ENCODE measurements around the gene WDFY1.

Gene WDFY1

GRCh38 chr2:223929571-223930102 lies 15.5 kb downstream of the WDFY1 start:
- no peak for DNase-seq

- DNase-seq, result no peak
Observed at GRCh38 chr2:223928113-223929006, 16.8 kb downstream of the WDFY1 start.

DNA sequence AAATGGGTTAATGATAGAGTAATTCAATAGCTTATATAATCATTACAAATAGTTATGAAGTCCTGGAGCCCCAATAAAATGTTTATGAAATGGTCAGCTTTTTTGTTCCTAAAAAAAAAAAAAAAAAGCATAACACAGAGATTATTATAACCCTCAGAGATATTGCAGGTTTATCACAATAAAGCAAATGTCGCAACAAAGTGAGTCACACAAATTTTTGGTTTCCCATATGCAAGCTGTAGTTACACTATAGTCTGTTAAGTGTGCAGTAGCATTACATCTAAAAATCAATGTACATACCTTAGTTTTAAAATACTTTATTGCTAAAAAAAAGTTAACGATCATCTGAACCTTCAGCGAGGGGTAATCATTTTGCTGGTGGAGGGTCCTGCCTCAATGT lies 20.0 kb downstream of the WDFY1 start:
- DNase-seq, result no peak

DNA sequence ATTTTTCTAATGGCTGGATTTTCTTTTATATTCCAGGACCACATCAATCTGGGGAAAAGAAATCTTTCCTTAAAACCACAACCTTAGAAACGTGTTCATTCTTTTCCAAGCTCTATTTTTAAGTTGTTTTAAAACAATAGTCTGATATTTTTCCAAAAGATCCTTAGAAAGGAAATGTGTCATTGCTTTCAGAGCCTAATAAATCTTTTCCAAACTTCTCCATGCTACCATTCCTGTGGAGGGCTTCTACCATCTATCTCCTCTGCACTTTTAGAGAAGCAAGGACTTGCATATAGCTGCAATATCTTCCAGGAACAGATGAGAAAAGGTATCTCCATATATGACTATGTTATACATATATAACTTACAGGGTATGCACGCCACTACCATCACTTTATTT lies 21.2 kb downstream of the WDFY1 start:
- DNase-seq, result no peak

DNA sequence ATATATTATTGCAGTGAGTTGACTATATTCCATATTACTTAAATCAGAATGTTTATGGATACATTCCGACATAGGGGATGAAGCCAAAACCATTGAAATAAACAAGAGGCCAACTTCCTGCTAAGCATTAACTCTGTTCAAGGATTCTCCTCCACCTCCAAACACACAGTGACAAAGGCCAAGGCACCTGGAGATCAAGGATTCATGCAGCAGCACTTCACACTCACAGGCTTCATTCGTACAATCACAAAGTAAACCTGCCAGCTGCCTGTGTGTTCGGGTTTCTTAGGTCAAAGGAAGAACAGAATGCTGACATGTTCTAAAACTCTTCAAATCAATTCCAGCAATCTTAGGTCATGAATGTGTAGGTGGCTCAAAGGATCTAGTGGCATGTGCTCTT lies 22.8 kb downstream of the WDFY1 start:
- DNase-seq, result no peak

- no peak for DNase-seq
Observed at GRCh38 chr2:223921204-223921603, 23.9 kb downstream of the WDFY1 start.

- no peak for DNase-seq
Observed at GRCh38 chr2:223920109-223920508, 25.0 kb downstream of the WDFY1 start.

DNA sequence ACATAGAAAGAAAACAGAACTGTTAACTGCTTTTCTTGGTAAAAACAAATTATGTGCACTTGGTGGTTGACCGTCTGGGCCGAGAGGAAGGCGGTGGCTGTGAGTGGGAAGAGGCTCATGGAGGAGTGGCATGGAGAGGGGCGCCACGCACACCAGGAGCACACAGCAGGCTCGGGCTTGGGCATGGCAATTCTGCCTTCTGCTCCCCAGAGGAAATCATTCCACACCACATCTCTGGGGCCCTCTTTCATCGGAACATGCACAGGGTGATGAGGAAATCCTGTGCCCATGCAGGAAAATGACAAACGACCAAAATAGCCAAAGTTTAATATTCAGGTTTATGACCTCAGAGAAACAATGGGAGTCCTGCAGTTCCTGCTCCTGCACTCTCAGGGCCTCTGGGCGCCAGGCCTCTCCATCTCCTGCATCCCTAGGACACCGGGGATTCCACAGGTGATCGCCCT lies 26.4 kb downstream of the WDFY1 start:
- no peak for DNase-seq

DNA sequence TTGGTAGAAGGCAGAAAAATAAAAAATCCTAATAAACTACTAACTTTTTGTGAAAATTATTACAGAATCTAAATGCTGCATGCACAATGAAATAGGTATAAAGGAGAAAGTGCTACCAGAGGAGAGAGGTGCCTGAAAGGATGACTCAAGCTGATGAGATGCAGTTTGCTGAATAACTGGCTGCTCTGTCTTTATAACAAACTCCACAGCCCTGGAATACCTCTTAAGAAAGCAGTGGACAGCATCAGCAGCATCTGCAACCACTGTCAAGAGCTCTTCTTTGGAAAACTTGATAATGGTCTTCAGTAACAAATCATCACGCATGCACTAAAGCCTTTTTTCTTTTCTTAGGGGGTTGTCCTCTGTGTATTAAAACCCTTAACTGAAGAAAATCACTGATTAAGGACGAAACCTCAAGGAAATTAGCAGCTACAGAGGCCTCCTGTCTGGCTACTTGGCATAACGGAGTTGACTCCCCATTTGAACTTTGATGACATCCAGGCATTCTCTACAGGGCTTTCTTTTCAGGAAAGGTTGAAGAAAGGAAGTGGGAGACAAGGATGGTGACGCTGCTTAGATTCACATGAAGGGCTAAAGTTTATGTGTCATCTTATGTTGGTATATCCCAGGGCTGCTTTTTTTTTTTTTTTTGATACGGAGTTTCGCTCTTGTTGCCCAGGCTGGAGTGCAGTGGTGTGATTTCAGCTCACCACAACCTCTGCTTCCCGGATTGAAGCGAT lies 28.8 kb downstream of the WDFY1 start:
- DNase-seq, result no peak

DNA sequence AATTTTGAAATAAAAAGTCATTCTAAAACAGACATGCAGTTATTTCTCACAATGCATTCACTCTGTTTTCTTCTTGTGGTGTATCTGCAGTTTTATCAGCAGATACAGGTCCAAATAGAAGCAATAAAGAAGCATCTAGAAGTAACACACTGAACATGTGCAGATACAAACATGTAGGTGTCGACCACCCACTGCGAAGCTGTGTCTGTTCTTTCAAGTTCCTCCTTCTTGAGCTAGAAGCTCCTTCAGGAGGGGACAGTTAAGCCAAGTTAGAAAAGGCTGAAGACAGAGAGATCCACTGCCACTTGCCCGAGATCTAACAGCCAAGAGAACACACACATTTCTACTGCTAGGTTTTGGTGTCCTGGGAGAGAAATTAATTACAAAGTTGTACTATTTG lies 30.1 kb downstream of the WDFY1 start:
- DNase-seq, result no peak

DNA sequence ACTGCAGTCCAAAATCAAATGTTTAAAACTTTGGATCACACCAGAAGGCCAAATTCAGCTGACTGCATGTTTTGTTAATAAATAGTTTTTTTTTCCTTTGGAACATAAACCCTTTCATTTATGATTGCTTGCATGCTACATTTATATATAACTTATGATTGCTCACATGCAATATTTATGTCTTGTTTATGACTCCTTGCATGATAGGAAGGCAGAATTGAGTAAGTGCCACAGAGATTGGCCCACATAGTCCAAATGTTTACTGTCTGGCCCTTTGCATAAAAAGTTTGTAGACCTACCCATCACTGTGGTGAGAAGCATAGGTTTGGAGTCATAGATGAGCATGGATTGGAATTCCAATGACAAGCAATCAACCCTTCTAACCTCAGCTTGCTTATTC lies 30.8 kb downstream of the WDFY1 start:
- no peak for DNase-seq

- no peak for DNase-seq
Observed at GRCh38 chr2:223909001-223909741, 36.0 kb downstream of the WDFY1 start.

- no peak for DNase-seq
Observed at GRCh38 chr2:223908304-223908998, 36.7 kb downstream of the WDFY1 start.

- no peak for DNase-seq
Observed at GRCh38 chr2:223905996-223906395, 39.1 kb downstream of the WDFY1 start.

- DNase-seq, result no peak
Observed at GRCh38 chr2:223901854-223902253, 43.3 kb downstream of the WDFY1 start.

GRCh38 chr2:223901311-223901710 lies 43.8 kb downstream of the WDFY1 start:
- DNase-seq, result no peak

DNA sequence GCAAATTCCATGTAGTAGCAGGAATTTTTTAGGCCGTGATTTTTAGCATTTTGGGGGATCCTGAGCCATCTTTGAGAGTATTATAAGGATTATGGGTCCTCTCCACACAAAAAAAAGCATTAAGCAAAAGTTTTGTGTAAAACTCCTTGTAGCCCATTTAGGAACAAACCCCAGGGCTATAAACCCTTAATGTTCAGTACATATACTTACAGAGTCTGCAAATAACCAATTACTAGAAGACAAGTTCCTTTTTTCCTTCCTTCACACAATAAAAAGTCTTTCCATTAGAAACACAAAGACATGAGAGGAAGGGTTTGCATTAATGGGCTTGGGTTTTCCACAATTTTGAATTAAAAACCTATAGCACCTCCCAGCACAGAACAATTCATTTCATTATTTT lies 44.6 kb downstream of the WDFY1 start:
- DNase-seq, result no peak

DNA sequence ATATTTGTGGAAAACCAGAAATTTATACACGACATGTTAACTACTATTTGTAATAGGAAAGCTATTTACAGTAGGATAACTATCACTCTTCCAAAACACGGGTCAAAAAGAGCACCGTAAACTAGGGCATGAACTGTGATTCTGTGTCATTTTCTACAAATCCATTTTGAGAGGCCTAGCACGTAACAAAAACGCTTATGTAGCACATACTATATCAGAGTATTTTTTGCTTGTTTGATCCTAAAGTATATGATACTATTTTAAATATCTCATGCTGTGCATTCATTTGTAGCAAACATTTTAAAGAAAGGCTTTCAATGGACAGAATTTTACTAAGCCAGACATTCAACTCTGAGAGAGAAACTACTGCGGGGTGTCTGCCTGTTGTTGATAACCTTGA lies 45.1 kb downstream of the WDFY1 start:
- DNase-seq, result no peak

GRCh38 chr2:223897669-223898330 lies 47.3 kb downstream of the WDFY1 start:
- no peak for DNase-seq

DNA sequence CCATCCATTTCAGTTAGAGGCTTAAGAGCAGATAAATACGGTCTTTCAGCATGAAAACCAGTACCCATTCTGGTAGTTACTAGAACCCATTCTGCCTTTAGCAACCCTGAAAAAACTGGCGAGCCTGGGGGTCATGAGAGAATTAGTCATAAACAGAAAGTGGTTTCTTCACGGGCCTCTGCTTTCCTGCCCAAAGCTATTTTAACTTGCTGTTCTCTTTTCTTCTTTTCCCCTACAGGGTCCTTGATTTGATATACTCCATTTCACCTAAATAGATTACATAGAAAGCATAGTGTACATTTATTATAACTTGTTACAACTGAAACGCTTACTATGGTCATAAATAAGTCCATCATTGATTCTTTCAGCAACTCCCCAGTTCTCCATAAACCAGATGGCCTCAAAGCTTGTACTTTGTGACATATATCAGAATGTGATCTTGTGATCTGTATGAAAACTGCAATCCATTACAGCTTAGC lies 48.3 kb downstream of the WDFY1 start:
- DNase-seq, result no peak

DNA sequence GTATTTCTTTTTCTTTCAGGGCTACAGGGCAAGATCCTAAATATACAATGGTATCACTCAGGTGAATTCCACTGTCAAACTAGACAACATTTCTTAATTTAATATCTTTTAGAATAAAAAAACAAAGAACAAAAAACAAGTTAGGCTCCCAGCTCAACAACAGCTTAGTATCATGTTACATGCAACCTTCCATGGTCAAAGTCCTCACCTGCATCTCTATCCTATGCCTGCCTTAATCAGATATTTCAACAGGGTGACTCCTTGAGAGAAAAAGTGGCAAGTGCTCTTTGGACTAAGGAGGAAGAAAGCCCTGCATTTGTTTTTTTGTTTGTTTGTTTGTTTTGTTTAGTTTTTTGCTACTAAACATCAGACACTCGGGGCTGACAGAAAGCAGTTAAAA lies 50.2 kb downstream of the WDFY1 start:
- no peak for DNase-seq

GRCh38 chr2:223894009-223894408 lies 51.1 kb downstream of the WDFY1 start:
- no peak for DNase-seq

All from NCI-H345 (cell line).